ENCODE results near the gene CLCA4.

Gene CLCA4

DNA sequence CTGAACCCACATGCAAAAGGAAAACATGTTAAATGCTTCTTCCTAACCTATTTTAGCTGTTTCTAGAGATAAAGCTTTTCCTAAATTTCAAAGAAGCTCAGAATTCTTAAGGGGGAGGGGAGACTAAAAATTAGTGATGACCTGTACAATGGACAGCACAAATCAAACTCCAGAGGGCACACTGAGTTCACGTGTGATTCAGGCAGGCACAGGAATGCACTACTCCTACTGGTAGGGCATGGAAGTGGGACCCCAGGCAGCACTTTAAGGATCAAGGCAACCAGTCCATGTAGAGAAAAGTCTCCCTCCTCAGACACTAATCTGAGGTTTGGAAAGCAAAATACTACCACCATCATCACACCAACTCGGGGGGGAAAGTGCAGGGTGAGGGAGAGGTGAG lies 31.3 kb upstream of the CLCA4 start:
- Histone ChIP-seq H3K4me3 (IDR thresholded peaks at IDR 0.05; ENCODE audit: insufficient read depth, low read depth, low read length) (no peak overlapping the region), H3K4me2 (no peak overlapping the region), H3K36me3 (ENCODE audit: insufficient read depth) (no peaks in the 10 kb centered on the region), H3K27ac (no peak overlapping the region), H3K27me3 (ENCODE audit: insufficient read depth, low read depth) (no peaks in the 10 kb centered on the region), H3K4me1 (ENCODE audit: low read depth, poor library complexity, severe bottlenecking) (no peaks in the 10 kb centered on the region), H3K9ac (no peak overlapping the region), H4K20me1 (ENCODE audit: insufficient read depth) (no peaks in the 10 kb centered on the region), H3K79me2 (ENCODE audit: insufficient read depth, low read depth) (no peaks in the 10 kb centered on the region), H2AFZ (ENCODE audit: low read depth) (no peak overlapping the region)
- TF ChIP-seq, protein P1, sequence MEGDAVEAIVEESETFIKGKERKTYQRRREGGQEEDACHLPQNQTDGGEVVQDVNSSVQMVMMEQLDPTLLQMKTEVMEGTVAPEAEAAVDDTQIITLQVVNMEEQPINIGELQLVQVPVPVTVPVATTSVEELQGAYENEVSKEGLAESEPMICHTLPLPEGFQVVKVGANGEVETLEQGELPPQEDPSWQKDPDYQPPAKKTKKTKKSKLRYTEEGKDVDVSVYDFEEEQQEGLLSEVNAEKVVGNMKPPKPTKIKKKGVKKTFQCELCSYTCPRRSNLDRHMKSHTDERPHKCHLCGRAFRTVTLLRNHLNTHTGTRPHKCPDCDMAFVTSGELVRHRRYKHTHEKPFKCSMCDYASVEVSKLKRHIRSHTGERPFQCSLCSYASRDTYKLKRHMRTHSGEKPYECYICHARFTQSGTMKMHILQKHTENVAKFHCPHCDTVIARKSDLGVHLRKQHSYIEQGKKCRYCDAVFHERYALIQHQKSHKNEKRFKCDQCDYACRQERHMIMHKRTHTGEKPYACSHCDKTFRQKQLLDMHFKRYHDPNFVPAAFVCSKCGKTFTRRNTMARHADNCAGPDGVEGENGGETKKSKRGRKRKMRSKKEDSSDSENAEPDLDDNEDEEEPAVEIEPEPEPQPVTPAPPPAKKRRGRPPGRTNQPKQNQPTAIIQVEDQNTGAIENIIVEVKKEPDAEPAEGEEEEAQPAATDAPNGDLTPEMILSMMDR (conservative IDR thresholded peaks at IDR 0.05; ENCODE audit: low read depth, low read length) = no peak

GRCh38 chr1:86516335-86516734 lies 30.5 kb upstream of the CLCA4 start:
- H3K4me1 ChIP-seq (ENCODE audit: low read depth, poor library complexity, severe bottlenecking) = no peaks in the 10 kb centered on the region
- H3K36me3 ChIP-seq (ENCODE audit: insufficient read depth) = no peaks in the 10 kb centered on the region
- no peak overlapping the region for H3K4me3 ChIP-seq (IDR thresholded peaks at IDR 0.05; ENCODE audit: insufficient read depth, low read depth, low read length)
- no peak overlapping the region for H2AFZ ChIP-seq (ENCODE audit: low read depth)
- H4K20me1 ChIP-seq (ENCODE audit: insufficient read depth) = no peaks in the 10 kb centered on the region
- no peak overlapping the region for H3K4me2 ChIP-seq
- no peak overlapping the region for H3K27ac ChIP-seq
- H3K27me3 ChIP-seq (ENCODE audit: insufficient read depth, low read depth) = no peaks in the 10 kb centered on the region
- TF ChIP-seq, protein P1 (conservative IDR thresholded peaks at IDR 0.05; ENCODE audit: low read depth, low read length) = no peak
- no peaks in the 10 kb centered on the region for H3K79me2 ChIP-seq (ENCODE audit: insufficient read depth, low read depth)
- H3K9ac ChIP-seq = no peak overlapping the region

DNA sequence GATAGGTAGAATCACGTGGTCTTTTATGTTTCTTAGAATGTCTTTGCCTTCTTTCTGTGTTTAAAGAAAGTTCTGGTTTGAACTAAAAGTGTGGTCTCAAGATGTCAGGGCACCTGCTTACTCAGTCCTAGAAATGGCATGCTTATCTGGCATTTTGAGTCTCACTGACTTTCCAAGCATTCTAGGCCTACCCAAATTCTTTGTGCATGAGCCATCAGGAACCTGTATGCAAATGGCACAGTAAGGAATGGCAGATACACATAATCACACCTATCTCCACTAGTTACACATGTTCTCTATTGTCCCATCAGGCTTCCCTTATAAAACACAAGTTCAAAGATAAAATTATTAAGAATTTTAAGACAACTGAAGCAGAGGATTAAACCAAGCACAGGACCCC lies 29.5 kb upstream of the CLCA4 start:
- TF ChIP-seq, protein P1 (conservative IDR thresholded peaks at IDR 0.05; ENCODE audit: low read depth, low read length) = no peak
- Histone ChIP-seq H2AFZ (ENCODE audit: low read depth) (no peak overlapping the region), H3K36me3 (ENCODE audit: insufficient read depth) (no peaks in the 10 kb centered on the region), H3K27me3 (ENCODE audit: insufficient read depth, low read depth) (no peaks in the 10 kb centered on the region), H3K9ac (no peak overlapping the region), H3K4me1 (ENCODE audit: low read depth, poor library complexity, severe bottlenecking) (no peaks in the 10 kb centered on the region), H3K79me2 (ENCODE audit: insufficient read depth, low read depth) (no peaks in the 10 kb centered on the region), H3K27ac (no peak overlapping the region), H3K4me2 (no peak overlapping the region), H4K20me1 (ENCODE audit: insufficient read depth) (no peaks in the 10 kb centered on the region), H3K4me3 (IDR thresholded peaks at IDR 0.05; ENCODE audit: insufficient read depth, low read depth, low read length) (no peak overlapping the region)

DNA sequence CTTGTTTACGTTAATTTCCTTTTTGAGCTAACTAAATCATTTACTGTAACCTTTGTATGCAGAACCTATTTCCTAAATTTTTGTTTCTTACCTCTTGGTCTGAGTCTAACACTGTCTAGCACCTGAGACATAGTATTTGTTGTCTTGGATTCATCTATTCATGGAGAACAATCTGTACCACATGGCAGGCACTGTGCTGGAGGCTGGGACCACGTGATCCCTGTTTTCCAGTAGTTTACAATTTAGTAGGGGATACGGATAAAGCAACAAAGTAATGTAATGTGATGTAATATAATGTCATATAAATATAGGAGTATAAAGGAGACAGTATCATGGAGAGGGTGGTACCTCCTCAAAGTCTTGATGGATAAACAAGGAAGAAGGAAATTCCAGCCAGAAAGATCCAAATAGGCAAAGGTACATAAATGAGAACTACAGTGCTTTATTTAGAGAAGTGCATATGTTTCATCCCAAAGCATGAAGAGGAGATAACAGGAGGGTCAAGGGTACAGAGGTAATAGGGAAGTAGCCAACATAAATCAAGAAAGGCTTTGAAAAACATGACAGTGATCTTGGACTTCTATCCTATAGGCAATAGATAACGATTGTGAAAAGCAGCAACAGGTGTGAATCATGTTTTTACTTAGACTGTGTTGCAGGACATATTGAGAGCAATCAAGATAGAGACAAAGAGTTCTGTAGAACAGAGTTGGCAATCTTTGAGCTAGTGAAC lies 25.9 kb upstream of the CLCA4 start:
- TF ChIP-seq, protein P1 (conservative IDR thresholded peaks at IDR 0.05; ENCODE audit: low read depth, low read length) = no peak

More for the DNA sequence above, 25.9 kb upstream of the CLCA4 start:
- no peaks in the 10 kb centered on the region for H3K4me1 ChIP-seq (ENCODE audit: low read depth, poor library complexity, severe bottlenecking)
- H4K20me1 ChIP-seq (ENCODE audit: insufficient read depth) = no peaks in the 10 kb centered on the region
- H3K4me2 ChIP-seq = no peak overlapping the region
- H3K27me3 ChIP-seq (ENCODE audit: insufficient read depth, low read depth) = no peaks in the 10 kb centered on the region
- H3K27ac ChIP-seq = no peak overlapping the region
- no peak overlapping the region for H2AFZ ChIP-seq (ENCODE audit: low read depth)
- H3K36me3 ChIP-seq (ENCODE audit: insufficient read depth) = no peaks in the 10 kb centered on the region
- H3K9ac ChIP-seq = no peak overlapping the region
- H3K4me3 ChIP-seq (IDR thresholded peaks at IDR 0.05; ENCODE audit: insufficient read depth, low read depth, low read length) = no peak overlapping the region
- no peaks in the 10 kb centered on the region for H3K79me2 ChIP-seq (ENCODE audit: insufficient read depth, low read depth)
